Measurements from ENCODE around the gene SF3B5.
A peak's percentile ranks its signal among the peaks of the same experiment; 100 is the strongest.

SF3B5 gene

DNA sequence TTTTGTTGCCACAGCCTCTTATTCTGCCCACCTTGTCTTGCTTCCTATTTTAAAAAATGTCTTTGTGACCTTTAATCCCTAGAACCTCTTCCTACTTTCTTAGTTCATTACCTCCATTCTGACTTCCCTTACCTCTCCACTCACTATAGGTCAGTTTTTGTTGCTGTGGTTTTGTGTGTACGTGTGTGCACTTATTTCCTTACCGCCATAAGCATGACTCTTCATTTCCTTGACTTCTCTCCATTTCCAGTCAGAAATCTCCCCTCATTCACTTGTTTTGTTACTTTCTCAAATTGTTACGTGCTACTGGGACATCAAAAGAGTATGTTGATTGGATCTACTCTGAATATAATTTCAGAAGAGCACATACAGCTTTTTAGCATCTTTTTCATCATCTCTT, 26.6 kb downstream of the SF3B5 start:
- Histone ChIP-seq H2AK5ac (ENCODE audit: low read depth, low read length) (no peak overlapping the region), H2BK120ac (ENCODE audit: low read depth, low read length) (no peak overlapping the region), H3K36me3 (replicated peaks in 1 of 2; ENCODE audit: control insufficient read depth in 2 of 2, insufficient read depth in 2 of 2, low read length in 2 of 2) (no peaks in the 10 kb centered on the region), H3K18ac (ENCODE audit: low read length) (no peak overlapping the region), H4K8ac (ENCODE audit: low read depth, low read length) (no peak overlapping the region), H3K4me2 (ENCODE audit: insufficient read depth, low read length, poor library complexity, severe bottlenecking) (no peak overlapping the region), H4K91ac (ENCODE audit: low read depth, low read length, poor library complexity) (no peak overlapping the region), H3K14ac (ENCODE audit: low read length) (no peak overlapping the region), H3K27me3 (ENCODE audit: control insufficient read depth in 3 of 3, insufficient read depth in 3 of 3, low read depth in 1 of 3, low read length in 3 of 3) (peaks cover 0 to 53% (median 15%) of the 10 kb centered on the region in 3 experiments), H2BK12ac (ENCODE audit: low read length) (no peak overlapping the region), H3K4ac (ENCODE audit: low read length) (no peak overlapping the region), H3K9me3 (replicated peaks in 1 of 2; ENCODE audit: control insufficient read depth in 2 of 2, insufficient read depth in 1 of 2, low read depth in 1 of 2, low read length in 2 of 2) (no peaks in the 10 kb centered on the region), H3K4me3 (ENCODE audit: low read length in 2 of 2) (no peak overlapping the region), H3K27ac (replicated peaks; ENCODE audit: low read length) (no peak overlapping the region), H3K9ac (ENCODE audit: low read depth, low read length, poor library complexity) (no peak overlapping the region), H2BK5ac (ENCODE audit: low read length) (no peak overlapping the region), H3K23ac (ENCODE audit: low read depth, low read length, poor library complexity) (no peak overlapping the region), H2AFZ (ENCODE audit: low read length) (no peak overlapping the region), H3K79me1 (ENCODE audit: low read depth, low read length) (no peaks in the 10 kb centered on the region), H2BK15ac (ENCODE audit: low read length) (no peak overlapping the region), H3K4me1 (ENCODE audit: control insufficient read depth in 2 of 2, insufficient read depth in 1 of 2, low read depth in 1 of 2, low read length in 2 of 2) (peaks cover 0 to 3% of the 10 kb centered on the region in 2 donors)
- WGBS, 2 donors (ENCODE audit: extremely low coverage in 2 of 2, insufficient read length in 2 of 2, insufficient replicate concordance in 1 of 2): no CpG with 5 or more reads among the region's 3 CpGs
- DNase-seq (ENCODE audit: low spot score): no peak

DNA sequence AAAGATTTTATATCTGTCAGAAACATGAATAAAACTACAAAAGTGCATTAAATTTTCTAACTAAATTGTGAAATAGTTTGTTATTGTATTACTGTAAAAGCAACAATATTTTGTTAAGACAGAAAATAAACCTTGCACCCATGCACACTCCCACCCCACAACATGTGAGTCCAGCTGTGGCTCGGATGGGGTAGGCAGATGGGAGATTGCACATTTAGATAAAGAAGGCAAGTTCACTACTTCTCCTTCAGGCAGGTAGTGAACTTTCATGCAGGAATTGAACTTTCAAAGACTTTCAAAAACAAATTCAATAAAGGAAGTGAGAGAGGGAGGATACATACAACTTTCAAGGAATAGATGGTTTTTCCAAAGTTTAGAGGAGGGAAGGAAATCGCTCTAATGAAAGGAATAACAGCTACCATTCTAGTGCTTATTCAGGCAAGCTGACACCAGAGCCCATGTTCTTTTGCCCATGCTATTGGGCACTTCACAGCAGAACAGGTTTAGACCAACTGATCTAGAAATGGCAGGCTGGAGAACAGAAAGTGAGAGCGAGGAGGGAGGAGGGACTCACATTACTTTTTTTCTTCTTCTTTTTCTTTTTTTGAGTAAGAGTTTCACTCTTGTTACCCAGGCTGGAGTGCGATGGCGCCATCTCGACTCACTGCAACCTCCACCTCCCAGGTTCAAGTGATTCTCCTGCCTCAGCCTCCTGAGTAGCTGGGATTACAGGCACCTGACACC, 28.5 kb downstream of the SF3B5 start:
- no peak overlapping the region for H3K4me2 ChIP-seq (ENCODE audit: insufficient read depth, low read length, poor library complexity, severe bottlenecking)
- no peaks in the 10 kb centered on the region for H3K9me3 ChIP-seq (replicated peaks in 1 of 2; ENCODE audit: control insufficient read depth in 2 of 2, insufficient read depth in 1 of 2, low read depth in 1 of 2, low read length in 2 of 2)
- no peak overlapping the region for H3K4me3 ChIP-seq (ENCODE audit: low read length in 2 of 2)
- H2BK15ac ChIP-seq (ENCODE audit: low read length): no peak overlapping the region
- no peak overlapping the region for H3K14ac ChIP-seq (ENCODE audit: low read length)
- no peak overlapping the region for H2BK120ac ChIP-seq (ENCODE audit: low read depth, low read length)
- H3K23ac ChIP-seq (ENCODE audit: low read depth, low read length, poor library complexity): no peak overlapping the region
- H3K9ac ChIP-seq (ENCODE audit: low read depth, low read length, poor library complexity): no peak overlapping the region
- H3K18ac ChIP-seq (ENCODE audit: low read length): no peak overlapping the region
- peaks cover 0 to 67% (median 25%) of the 10 kb centered on the region in 3 experiments for H3K27me3 ChIP-seq (ENCODE audit: control insufficient read depth in 3 of 3, insufficient read depth in 3 of 3, low read depth in 1 of 3, low read length in 3 of 3)
- no peak overlapping the region for H3K27ac ChIP-seq (replicated peaks; ENCODE audit: low read length)
- H3K36me3 ChIP-seq (replicated peaks in 1 of 2; ENCODE audit: control insufficient read depth in 2 of 2, insufficient read depth in 2 of 2, low read length in 2 of 2): no peaks in the 10 kb centered on the region
- no peak overlapping the region for H2BK5ac ChIP-seq (ENCODE audit: low read length)
- no peak for DNase-seq (ENCODE audit: low spot score)
- H2AK5ac ChIP-seq (ENCODE audit: low read depth, low read length): no peak overlapping the region
- H3K79me1 ChIP-seq (ENCODE audit: low read depth, low read length): no peaks in the 10 kb centered on the region
- peaks cover 0 to 5% of the 10 kb centered on the region in 2 donors for H3K4me1 ChIP-seq (ENCODE audit: control insufficient read depth in 2 of 2, insufficient read depth in 1 of 2, low read depth in 1 of 2, low read length in 2 of 2)
- H4K91ac ChIP-seq (ENCODE audit: low read depth, low read length, poor library complexity): no peak overlapping the region
- no peak overlapping the region for H3K4ac ChIP-seq (ENCODE audit: low read length)
- no peak overlapping the region for H4K8ac ChIP-seq (ENCODE audit: low read depth, low read length)
- no peak overlapping the region for H2AFZ ChIP-seq (ENCODE audit: low read length)
- no CpG with 5 or more reads among the region's 6 CpGs for WGBS, 2 donors (ENCODE audit: extremely low coverage in 2 of 2, insufficient read length in 2 of 2, insufficient replicate concordance in 1 of 2)
- no peak overlapping the region for H2BK12ac ChIP-seq (ENCODE audit: low read length)

DNA sequence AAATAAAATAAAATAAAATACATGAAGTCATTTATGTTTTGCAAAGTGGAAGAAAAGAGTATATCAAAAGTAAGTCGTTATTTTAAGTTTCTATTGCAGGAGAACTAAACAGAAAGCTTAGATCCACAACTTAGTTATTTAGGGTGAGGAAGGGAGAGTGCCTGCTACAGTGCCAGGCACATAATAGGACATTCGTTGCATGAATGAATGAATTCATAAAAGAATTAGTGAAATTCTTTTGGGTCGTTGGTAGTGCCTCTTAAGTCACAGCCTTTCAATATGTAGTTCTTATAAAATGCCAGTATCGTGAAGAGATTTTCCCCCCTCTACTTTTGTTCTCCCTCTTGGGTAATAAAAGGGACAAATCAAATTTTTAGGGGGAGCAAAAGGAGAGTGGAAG, 29.1 kb downstream of the SF3B5 start:
- Histone ChIP-seq H3K27ac (replicated peaks; ENCODE audit: low read length) (no peak overlapping the region), H2BK5ac (ENCODE audit: low read length) (no peak overlapping the region), H3K27me3 (ENCODE audit: control insufficient read depth in 3 of 3, insufficient read depth in 3 of 3, low read depth in 1 of 3, low read length in 3 of 3) (peaks cover 0 to 68% (median 26%) of the 10 kb centered on the region in 3 experiments), H4K91ac (ENCODE audit: low read depth, low read length, poor library complexity) (no peak overlapping the region), H3K4me2 (ENCODE audit: insufficient read depth, low read length, poor library complexity, severe bottlenecking) (no peak overlapping the region), H3K4me3 (ENCODE audit: low read length in 2 of 2) (no peak overlapping the region), H3K79me1 (ENCODE audit: low read depth, low read length) (no peaks in the 10 kb centered on the region), H2AFZ (ENCODE audit: low read length) (no peak overlapping the region), H2BK15ac (ENCODE audit: low read length) (no peak overlapping the region), H3K14ac (ENCODE audit: low read length) (no peak overlapping the region), H3K9me3 (replicated peaks in 1 of 2; ENCODE audit: control insufficient read depth in 2 of 2, insufficient read depth in 1 of 2, low read depth in 1 of 2, low read length in 2 of 2) (no peaks in the 10 kb centered on the region), H4K8ac (ENCODE audit: low read depth, low read length) (no peak overlapping the region), H3K18ac (ENCODE audit: low read length) (no peak overlapping the region), H3K4me1 (ENCODE audit: control insufficient read depth in 2 of 2, insufficient read depth in 1 of 2, low read depth in 1 of 2, low read length in 2 of 2) (peaks cover 0 to 5% of the 10 kb centered on the region in 2 donors), H2BK120ac (ENCODE audit: low read depth, low read length) (no peak overlapping the region), H2AK5ac (ENCODE audit: low read depth, low read length) (no peak overlapping the region), H3K4ac (ENCODE audit: low read length) (no peak overlapping the region), H2BK12ac (ENCODE audit: low read length) (no peak overlapping the region), H3K23ac (ENCODE audit: low read depth, low read length, poor library complexity) (no peak overlapping the region), H3K36me3 (replicated peaks in 1 of 2; ENCODE audit: control insufficient read depth in 2 of 2, insufficient read depth in 2 of 2, low read length in 2 of 2) (no peaks in the 10 kb centered on the region), H3K9ac (ENCODE audit: low read depth, low read length, poor library complexity) (no peak overlapping the region)
- no peak for DNase-seq (ENCODE audit: low spot score)
- whole genome bisulfite sequencing, 2 donors (ENCODE audit: extremely low coverage in 2 of 2, insufficient read length in 2 of 2, insufficient replicate concordance in 1 of 2): no CpG with 5 or more reads among the region's 4 CpGs

DNA sequence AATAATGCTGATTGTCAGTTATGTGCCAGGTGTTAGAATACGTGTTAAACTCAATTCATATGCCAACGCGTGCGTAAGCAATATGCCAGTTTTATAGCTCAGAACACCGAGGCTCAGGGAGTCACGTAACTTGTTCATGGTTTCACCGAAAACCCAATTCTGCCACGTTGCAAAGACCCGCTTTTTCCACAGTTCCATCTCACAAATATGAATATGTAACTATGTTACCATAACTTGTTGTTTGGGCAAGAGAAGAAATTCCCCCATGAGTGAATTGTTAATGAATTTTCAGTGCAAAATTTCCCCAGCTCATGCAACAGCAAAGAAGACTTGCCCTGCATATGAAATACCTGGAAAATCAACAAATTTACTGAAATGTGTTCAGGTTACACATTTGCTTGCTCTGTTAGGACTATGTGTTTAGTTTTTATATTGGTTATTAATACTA, 30.1 kb downstream of the SF3B5 start:
- no peak overlapping the region for H3K4me3 ChIP-seq (ENCODE audit: low read length in 2 of 2)
- no CpG with 5 or more reads among the region's 9 CpGs for whole genome bisulfite sequencing, 2 donors (ENCODE audit: extremely low coverage in 2 of 2, insufficient read length in 2 of 2, insufficient replicate concordance in 1 of 2)
- no peaks in the 10 kb centered on the region for H3K9me3 ChIP-seq (replicated peaks in 1 of 2; ENCODE audit: control insufficient read depth in 2 of 2, insufficient read depth in 1 of 2, low read depth in 1 of 2, low read length in 2 of 2)
- H3K4ac ChIP-seq (ENCODE audit: low read length): no peak overlapping the region
- no peak overlapping the region for H3K23ac ChIP-seq (ENCODE audit: low read depth, low read length, poor library complexity)
- H2BK120ac ChIP-seq (ENCODE audit: low read depth, low read length): no peak overlapping the region
- no peak overlapping the region for H3K9ac ChIP-seq (ENCODE audit: low read depth, low read length, poor library complexity)
- H2AFZ ChIP-seq (ENCODE audit: low read length): no peak overlapping the region
- no peak overlapping the region for H3K18ac ChIP-seq (ENCODE audit: low read length)
- no peak overlapping the region for H3K14ac ChIP-seq (ENCODE audit: low read length)
- peaks cover 0 to 71% (median 27%) of the 10 kb centered on the region in 3 experiments for H3K27me3 ChIP-seq (ENCODE audit: control insufficient read depth in 3 of 3, insufficient read depth in 3 of 3, low read depth in 1 of 3, low read length in 3 of 3)
- no peak overlapping the region for H2BK5ac ChIP-seq (ENCODE audit: low read length)
- no peak overlapping the region for H2BK15ac ChIP-seq (ENCODE audit: low read length)
- no peaks in the 10 kb centered on the region for H3K36me3 ChIP-seq (replicated peaks in 1 of 2; ENCODE audit: control insufficient read depth in 2 of 2, insufficient read depth in 2 of 2, low read length in 2 of 2)
- no peak overlapping the region for H3K27ac ChIP-seq (replicated peaks; ENCODE audit: low read length)
- no peaks in the 10 kb centered on the region for H3K79me1 ChIP-seq (ENCODE audit: low read depth, low read length)
- H3K4me1 ChIP-seq (ENCODE audit: control insufficient read depth in 2 of 2, insufficient read depth in 1 of 2, low read depth in 1 of 2, low read length in 2 of 2): peaks cover 0 to 5% of the 10 kb centered on the region in 2 donors
- DNase-seq (ENCODE audit: low spot score): no peak
- H2AK5ac ChIP-seq (ENCODE audit: low read depth, low read length): no peak overlapping the region
- H3K4me2 ChIP-seq (ENCODE audit: insufficient read depth, low read length, poor library complexity, severe bottlenecking): peak overlapping the region; percentile 99
- no peak overlapping the region for H2BK12ac ChIP-seq (ENCODE audit: low read length)
- no peak overlapping the region for H4K8ac ChIP-seq (ENCODE audit: low read depth, low read length)
- H4K91ac ChIP-seq (ENCODE audit: low read depth, low read length, poor library complexity): no peak overlapping the region

Measured in neuronal stem cell (in vitro differentiated cells).